CD4-positive, alpha-beta T cell treated with Interleukin-21 for 1 hour (primary cell): Measurements from ENCODE around the gene B3GAT1.
A peak's percentile ranks its signal among the peaks of the same experiment; 100 is the strongest.

Experiments used
- DNase-seq: peaks from one replicate; pipeline ENCODE4 v3.0.0-alpha.2; 2020

B3GAT1 gene

DNA sequence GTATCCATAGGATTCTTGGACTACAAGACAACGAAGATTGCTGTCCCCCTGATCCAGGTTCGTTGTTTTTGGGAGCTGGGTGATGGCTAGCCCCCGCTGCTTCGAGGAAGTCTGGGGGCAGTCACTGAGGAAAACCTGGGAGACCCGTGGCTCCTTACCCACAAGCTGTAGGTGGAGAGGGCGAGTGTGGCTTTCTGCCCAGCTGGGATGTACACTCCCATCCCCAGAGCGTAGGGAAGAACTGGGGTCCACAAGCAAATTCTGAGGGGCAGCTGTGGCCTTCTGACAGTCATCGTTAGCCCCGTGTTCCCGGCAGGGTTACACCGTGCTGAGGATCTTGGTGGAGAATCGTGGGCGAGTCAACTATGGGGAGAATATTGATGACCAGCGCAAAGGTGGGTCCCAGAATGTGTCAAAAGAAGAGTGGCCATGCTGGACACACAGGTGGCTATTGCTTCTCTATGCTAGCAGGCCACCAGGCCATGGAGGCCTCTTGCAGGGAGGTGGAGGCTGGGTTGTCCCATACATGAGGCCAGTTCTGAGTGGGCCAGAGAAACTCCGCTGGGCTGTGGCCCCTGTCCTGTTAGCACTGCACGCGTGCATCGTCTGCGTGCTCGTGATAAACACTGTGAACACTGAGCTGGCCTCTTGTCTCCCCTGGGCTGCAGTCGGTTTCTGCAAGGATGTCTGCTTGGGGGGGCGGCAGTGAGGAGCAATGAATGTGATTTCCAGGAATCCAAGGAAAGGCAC is 40.4 kb downstream of the B3GAT1 start:
- no peak for DNase-seq

DNA sequence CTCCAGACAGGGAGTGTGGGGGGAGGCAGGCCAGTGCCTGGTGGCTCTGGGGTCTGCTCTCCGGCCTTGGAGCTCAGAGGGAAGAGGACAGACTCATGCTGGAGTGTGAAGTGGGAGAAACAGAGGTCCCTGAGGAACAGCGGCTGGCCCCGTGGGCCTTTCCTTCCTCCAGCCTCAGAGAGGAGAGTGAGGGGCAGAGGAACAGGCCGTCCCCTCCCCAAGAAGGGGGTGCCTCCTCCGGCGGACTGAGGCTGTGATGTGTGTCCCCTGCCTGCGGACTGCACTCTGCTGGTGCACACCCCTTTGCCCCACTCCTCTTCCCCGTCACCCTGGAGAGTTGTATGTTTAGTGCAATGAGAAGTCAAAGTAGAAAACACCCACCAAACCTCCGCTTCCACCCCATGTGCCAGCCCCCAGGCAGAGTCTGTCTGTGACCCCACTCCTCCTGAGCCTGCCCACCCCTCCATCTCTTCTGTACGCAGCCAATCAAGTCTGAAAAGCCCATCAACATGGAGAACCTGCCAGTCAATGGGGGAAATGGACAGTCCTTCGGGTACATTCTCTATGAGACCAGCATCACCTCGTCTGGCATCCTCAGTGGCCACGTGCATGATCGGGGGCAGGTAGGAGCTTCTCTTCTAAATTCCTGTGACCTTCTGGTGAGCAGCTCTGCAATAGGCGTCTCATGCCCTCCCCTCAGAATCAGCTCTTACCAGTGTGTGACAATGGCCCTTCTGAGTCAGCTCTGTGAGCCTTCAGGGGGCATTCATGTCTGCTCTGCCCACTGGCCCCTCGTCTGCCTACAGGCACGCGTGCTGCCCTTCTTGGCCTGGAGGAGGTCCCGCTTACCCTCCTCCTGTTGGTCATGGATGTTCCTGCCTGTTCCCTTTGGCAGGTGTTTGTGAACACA is 41.3 kb downstream of the B3GAT1 start:
- DNase-seq, result no peak

DNA sequence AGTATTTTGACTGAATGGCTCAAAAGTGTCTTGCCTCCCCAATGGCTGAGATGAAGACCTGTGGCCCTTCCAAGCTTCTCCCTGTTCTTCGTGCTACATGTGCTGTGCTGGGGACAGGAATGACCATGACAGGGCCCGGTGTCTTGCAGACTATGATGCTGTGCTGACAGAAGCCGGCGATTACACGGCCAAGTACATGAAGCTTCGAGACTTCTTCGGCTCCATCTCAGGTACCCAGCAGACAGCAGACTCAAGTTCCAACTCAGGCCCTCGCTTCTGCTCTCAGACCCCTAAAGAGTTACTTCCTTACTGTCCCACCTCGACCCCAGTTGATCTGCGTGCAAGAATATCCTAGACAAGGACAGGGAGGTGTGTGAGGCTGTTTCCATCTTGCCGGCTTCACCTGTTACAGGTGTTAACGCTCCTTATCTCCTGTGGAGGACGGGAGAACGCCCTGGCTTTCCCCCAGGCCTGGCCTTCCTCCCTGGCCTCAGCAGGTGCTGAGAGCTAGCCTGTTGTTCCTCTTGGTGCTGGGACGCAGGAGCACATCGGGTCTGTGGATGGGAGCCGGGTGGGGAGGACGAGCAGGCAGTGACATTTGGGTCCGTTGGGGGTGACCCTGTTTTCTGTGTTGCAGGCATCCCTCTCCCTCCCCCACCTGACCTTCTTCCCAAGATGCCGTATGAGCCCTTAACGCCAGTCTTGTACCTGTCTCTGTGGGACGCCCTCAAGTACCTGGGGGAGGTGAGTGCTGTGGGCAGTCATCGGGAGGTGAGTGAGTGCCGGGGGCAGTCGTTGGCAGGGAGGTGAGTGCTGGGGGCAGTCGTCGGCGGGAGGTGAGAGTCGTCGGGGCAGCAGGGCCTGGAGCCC is 42.2 kb downstream of the B3GAT1 start:
- DNase-seq, result no peak

DNA sequence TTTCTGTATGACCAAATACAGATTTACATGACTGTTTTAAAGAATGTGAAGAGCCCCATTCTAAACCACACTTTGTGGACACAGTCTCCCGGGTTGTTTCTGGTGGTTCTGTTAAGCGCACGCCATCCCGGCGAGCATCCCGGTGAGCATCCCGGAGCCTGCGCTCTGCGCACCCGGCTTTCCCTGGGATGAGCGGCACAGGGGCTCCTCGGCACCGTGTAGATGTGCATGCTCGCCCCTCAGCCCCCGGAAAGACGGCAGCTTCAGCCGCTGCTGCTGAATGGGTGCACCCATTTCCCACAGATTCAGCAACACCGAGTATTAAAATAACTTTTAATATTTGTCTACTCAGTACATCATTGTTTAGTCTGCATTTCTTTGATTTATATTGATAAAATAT is 44.3 kb downstream of the B3GAT1 start:
- DNase-seq, result no peak

DNA sequence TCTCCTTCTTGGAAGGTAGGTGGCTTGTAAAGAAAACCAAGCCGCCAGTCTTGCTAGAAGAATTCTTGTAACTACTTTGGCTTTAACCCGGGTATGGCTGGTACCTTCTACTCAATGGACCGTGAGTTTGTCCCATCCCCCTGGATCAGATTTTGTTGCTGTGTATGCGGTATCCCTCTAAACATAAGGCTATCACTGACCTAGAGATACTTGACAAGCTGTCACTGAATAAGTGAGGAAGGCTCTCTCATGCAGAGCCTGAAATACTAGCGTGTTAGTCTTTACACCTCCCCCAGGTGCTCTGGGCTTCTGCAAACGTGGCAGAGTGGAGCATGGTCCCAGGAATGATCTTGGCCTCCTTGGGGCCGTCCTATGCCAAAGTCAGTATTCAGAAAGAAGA is 45.8 kb downstream of the B3GAT1 start:
- no peak for DNase-seq

DNA sequence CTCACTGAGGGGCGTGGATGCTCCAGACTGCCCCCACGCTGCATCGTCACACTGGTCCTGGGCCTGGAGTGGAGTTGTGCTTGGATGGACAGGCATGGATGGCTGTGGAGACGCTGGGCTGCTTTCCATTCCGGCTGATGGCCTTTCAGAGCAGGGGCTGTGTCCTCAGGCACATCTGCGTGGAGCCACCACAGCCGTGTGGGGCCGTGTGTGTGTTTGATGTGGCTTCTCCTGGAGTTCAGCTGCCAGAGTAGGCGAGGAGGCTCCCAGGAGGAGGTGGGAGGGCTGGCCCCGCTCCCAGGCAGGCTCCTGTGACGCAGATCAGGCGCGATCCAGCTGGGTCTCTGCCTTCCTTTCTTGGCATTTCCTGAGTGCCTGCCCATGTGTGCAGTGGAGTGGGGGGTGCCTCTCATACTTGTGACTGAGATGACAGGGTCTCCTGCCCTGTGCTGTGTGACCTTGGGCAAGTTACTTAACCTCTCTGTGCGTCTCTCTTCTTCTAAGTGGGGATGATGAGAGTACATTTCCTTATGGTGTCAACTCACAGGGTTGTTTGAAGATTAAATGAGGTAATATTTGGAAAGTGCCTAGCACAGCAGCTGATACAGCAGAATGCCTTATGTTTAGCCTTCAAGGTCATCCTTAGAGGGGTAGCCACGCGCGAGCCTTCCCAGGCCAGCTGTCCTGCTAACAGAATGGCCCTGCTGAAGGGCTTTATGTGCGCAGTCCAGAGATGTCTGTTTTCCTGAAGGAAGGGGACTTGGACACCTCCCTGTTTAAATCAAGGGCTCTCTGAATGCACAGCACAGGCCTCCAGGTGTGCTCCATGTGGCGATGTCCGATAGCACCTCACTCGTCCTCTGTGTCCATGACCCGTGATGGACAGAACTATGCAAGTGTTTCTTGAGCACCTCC is 46.8 kb downstream of the B3GAT1 start:
- no peak for DNase-seq

DNA sequence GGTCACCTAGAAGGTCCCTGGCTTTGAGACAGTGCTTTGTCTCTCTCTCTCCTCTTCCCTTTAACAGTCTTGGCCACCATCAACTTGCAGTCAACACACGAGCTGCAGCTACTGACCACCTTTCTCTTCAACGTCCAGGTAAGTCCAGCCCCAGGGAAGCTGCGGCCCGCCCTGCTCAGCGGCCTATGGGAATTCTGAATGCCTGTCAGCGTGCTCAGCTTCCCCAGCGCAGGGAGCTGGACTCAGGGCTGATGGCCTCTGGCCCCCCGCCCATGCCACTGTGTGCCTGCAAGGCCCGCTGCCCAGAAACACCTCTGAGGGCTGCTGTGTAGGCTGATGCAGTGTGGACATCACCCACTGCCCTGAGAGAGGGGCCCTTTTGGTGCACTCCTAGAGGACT is 47.8 kb downstream of the B3GAT1 start:
- DNase-seq, result no peak

DNA sequence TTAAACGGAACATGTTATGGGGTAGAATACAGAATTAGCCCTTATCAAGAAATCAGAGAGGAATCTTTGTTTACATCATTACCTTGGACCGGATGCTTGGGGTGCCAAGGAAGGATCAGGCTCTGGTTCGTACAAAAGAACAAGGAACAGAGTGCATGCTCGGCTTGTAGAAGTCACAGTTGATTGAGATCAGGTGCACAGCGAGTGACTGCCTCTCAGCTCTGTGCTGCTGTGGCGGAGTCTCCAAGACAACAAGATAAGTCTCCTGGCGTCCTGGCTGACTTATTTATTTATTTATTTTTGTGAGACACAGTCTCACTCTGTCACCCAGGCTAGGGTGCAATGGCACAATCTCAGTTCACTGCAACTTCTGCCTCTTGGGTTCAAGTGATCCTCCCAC is 48.5 kb downstream of the B3GAT1 start:
- no peak for DNase-seq

DNA sequence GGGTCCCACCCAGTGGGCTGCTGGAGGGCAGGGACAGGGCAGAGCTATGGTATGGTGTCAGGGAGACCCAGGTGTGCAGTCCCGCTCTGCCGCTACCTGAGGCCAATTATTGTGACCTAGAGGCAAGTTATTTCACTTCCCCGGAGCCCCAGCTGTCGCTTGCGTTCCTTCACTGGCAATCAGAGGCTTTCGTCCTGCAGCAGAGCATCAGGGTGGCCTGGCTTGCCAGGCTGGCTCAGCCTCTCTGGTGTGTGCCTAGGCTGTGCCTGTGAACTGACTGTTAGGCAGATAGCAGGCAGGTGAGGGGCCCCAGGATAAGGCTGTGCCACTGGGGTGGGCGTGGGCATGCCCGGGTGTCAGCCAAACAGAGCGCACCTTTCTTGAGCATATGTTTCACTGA is 48.9 kb downstream of the B3GAT1 start:
- no peak for DNase-seq

DNA sequence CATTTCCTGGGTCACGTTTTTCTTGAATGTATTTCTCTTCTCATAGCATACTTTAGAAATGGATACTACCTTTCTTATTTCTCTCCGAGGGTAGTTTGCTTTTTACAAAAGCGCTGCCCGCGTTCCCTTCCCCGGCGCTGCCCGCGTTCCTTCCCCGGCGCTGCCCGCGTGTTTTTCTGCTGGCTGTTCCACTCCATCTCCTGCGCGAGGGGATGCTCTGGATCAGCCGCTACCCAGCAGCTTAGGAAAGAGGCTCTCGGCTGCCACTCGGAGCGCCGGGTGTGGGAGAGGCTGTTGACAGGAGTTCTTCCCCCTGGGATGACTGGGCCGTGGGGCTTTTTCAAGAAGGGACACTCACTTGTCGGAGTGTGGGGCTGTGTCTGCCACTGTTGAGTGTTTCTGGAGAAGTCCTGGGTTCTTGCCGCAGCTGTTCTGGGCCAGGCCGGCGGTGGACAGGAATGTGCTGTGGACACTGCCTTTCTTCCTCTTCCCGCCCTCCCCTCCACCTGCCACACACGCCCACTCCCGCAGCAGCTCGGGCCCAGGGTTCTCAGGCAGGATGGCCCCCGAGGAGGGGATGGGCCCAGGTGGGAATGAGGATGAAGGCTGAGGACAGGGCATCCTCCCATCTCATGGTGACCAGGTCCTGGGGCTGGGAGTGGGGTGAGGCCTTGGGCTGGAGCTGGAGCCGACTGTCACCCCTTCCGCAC is 49.7 kb downstream of the B3GAT1 start:
- no peak for DNase-seq

DNA sequence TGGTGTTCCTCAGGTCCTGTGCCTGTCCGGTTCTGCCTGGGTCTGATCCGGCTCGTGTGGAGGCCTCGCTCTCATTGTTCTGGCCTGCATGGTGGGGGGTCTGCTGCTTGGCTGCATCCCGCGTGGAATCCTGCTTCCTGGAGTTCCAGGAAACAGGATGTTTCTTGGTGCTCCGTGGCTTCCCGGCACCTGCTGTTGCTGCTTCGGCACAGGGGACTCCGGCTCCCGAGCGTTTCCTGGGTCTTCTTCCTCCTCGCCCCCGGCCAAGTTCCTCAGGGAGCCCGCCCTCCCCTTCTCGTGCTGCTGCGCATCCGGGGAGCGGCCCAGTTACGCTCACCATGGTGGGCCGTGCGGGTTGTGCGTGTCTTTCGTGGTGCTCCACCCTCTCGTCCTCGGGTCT is 50.4 kb downstream of the B3GAT1 start:
- no peak for DNase-seq

DNA sequence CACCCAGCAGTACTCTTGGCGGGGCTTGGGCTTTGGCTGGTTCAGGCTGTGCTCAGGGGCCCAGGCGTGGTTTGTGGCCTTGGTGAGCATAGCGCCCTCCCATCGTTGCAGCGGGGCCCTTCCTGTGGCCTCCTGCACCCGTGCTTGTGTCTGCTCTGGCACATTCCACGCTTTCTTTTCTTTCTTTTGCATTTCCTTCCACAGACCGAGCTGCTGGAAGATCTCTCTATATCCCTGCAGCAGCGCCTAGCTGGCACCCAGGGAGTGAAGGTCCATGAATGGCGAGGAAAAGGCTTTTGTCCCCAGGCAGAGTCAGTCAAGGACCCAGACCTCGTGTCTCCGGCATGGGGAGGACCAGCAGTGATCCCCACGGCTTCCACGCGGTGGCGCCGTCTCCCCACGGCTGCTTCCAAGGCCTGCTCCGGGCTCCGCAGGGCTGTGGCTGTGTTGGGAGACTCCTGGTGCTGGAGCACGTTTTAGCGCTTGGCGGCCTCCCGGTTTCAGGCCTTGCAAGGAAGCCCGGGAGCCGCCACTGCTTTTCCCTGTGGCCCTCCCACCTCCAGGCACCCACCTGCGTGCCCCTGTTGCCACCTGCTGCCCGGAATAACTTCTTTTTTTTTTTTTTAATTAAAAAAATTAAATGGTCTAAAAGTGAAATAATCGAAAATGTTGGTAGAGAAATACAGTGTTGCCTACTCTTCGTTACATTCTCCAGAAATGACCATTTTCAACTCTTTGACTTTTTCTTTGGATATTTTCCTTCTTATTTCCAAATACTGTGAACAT is 51.8 kb downstream of the B3GAT1 start:
- peak; percentile 70 for DNase-seq

DNA sequence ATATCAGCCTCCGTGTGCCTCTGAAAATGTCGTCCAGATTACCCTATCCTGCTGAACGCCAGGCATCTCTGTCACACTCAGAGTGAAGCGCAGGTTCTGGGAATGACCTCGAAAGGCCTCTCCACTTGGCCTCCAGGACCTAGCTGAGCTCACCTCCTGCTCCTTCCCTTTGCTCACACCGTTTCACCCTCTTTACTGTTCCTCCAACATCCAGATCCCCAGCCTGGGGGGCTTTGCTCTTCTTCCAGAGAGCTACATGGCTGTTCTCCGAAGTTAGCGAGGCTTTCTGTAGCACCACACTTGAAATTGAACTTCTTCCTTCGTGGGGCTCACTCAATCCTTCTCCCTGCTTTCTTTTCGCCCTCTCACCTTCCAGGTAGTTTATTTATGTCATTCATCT is 52.4 kb downstream of the B3GAT1 start:
- DNase-seq, result no peak

DNA sequence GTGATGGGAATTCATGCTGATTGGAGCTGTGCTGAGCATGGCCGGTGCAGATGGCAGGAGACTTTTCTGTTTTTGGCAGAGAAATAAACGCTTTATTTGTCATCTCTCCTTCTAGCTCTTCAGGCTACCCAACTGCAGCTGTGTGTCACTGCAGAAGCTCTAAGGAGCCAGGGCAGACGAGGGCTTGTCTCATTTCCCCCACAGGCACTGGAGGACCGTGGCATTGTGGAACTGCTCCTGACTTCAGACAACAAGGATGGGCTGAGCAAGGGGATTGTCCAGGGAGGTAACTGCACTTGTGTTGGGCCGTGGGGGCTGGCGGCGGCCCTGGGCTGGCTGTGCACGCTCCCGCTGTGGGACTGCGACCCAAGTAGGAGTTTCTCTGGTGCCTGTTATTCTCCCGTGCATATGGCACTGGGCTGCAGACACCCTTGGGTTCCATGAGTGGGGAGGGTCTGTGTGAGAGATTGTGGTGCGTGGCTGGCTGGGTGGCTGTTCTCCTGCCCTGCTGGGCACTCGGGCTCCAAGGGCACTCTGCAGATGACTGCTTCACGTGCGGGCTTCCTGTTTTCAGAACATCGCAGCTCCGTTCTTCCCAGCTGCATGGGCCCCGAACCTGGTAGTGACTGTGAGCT is 53.1 kb downstream of the B3GAT1 start:
- no peak for DNase-seq

DNA sequence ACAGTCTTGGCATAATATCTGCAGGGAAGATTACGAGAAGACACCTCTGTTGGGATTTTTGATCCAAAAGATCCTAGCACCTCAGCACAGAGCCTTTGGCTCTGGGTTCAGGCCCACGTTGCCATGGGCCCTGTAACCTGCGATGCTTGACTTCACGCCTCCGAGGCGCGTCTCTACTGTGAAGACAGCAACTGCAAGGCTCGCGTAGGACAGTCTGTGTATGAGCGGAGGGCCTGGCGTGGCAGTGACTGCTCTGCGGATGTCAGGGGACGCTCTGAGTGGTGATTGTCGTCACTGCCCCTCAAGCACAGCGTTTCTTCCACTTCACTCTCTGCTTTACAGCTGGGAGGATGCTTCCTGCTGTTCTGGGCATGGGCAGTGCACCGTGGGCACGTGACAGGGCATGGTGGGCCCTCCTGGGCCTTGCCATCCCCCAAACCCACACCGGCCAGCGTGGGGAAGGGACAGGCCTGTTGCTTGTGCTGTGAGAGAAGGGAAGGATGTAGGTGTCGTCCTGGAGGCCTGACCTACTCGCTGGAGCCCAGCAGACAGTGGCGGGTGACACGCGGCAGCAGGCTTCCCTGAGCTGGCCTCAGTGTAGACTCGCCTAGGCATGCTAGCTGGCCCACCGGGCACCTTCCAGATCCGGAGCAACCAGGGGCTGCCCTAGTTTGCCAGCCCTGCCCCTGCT is 53.7 kb downstream of the B3GAT1 start:
- DNase-seq, result no peak

DNA sequence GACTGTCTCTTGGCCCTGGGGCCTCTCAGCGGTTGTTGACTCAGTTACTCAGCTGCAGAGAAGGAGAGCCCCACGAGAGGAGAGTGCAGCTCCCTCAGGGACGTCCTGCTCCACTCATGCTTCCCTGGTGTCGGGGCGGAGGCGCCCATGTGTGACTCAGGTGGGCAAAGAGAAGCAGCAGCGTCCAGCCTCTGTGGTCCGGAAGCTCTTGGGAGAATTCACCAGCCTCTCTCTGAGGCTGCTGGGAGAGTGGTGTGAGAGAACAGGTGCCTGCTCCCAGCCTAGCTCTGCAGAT is 54.5 kb downstream of the B3GAT1 start:
- DNase-seq, result no peak

DNA sequence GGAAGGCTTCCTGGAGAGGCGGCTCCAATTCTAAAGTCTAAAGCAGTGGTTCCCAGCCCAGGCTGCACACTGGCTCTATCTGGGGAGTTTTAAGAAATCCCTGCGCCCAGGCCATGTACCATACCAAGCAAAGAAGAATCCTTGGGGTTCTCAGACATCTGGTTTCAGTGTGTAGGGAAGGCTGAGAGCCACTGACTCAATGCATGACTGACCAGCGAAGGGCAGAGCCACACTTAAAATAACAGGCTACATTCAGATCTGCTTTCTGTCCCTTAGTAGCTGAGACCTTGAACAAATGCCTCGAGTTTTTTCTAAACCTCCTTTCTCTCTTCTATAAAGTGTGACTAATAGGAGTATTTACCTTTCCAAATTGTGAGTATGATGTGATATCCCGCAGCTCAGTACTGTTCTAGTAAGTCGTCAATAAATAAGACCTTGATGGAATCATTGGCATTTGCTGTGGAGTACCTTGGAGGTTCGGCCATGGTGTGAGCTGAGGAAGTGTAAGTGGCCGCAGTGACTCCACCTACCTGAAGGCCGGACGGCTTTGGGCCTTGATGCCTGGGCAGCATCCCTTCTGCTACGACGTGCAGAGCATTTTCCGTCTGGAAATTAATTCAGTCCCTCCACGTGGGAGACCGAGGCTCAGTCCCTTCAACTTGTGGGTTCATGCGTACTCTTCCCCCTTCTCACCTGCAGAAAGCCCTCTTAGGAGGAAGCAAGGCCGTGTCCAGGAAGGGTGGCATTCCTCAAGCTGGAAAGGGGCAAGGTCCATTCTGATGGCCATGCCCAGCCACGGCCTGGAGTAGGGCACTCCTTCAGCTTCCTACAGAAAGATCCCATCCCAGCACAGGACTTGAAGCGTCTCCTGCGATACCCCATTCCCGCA is 55.1 kb downstream of the B3GAT1 start:
- DNase-seq, result no peak

DNA sequence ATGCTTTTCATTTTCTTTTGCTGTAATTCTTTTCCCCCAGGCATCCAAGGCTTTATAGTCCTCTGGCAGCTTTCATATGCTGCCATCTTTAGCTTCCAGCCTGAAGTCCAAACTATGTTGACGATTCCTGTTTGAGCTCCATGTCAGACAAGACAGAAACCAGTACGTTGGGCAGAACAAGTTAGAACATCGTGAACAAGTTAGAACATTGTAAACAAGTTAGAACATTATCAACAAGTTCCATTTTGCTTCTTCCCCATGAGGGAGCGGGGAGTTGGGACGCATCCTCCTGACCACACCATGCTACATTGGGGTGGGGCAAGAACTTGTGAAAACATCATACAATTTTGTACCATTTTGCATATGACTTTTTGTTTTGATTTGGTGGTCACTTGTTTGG is 56.4 kb downstream of the B3GAT1 start:
- no peak for DNase-seq

DNA sequence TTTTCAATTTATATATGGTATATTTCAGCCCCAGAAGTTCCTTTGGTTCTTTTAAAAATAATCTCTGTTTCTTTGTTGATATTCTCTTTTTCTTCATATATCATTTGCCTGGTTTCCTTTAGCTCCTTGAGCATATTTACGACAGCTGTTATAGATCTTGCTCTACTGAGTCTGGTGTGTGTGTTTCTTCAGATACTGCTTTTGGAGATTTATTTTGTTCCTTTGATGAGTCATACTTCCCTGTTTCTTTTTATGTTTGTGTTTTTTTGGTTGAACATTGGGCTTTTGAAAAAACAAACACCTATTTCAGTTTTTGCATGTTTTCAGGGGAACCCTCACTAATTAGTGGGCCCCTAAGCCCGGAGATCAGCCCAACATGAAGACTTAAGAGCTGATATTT is 56.9 kb downstream of the B3GAT1 start:
- DNase-seq, result no peak
